ENCODE results near the gene MLX.
A peak's percentile ranks its signal among the peaks of the same experiment; 100 is the strongest.

Gene MLX

GRCh38 chr17:42566883-42567573, at the start of gene MLX:
TSS of gene MLX (plus strand) at chr17:42567100. CDS start at chr17:42567125, 25 bp downstream.
- DNase-seq: peak; percentile 91

GRCh38 chr17:42517516-42517915, 49.4 kb upstream of the MLX start:
- peak; percentile 95 for DNase-seq

- peak; percentile 99 for DNase-seq
These were observed 48.7 kb upstream of the MLX start for GRCh38 chr17:42518046-42518754.

- DNase-seq: peak; percentile 44
These were observed 48.0 kb upstream of the MLX start for GRCh38 chr17:42518755-42519545.

GRCh38 chr17:42519546-42520491, 47.1 kb upstream of the MLX start:
- peak; percentile 100 for DNase-seq

GRCh38 chr17:42520540-42520951, 46.4 kb upstream of the MLX start:
- DNase-seq: no peak

- peak; percentile 15 for DNase-seq
These were observed 45.9 kb upstream of the MLX start for GRCh38 chr17:42521036-42521435.

GRCh38 chr17:42521666-42522262, 45.1 kb upstream of the MLX start:
- peak; percentile 17 for DNase-seq

GRCh38 chr17:42522263-42522790, 44.6 kb upstream of the MLX start:
- no peak for DNase-seq

GRCh38 chr17:42522798-42523278, 44.1 kb upstream of the MLX start:
- no peak for DNase-seq

- DNase-seq: peak; percentile 96
These were observed 41.7 kb upstream of the MLX start for GRCh38 chr17:42525221-42525620.

- peak; percentile 86 for DNase-seq
These were observed 40.9 kb upstream of the MLX start for GRCh38 chr17:42526031-42526444.

GRCh38 chr17:42527932-42528331, 39.0 kb upstream of the MLX start:
- DNase-seq: no peak

GRCh38 chr17:42529061-42529460, 37.8 kb upstream of the MLX start:
- no peak for DNase-seq

GRCh38 chr17:42530952-42531454, 35.9 kb upstream of the MLX start:
- no peak for DNase-seq

GRCh38 chr17:42531455-42532354, 35.2 kb upstream of the MLX start:
- no peak for DNase-seq

- DNase-seq: no peak
These were observed 31.5 kb upstream of the MLX start for GRCh38 chr17:42535155-42536047.

- peak; percentile 86 for DNase-seq
These were observed 30.9 kb upstream of the MLX start, which contains the start of gene NAGLU for GRCh38 chr17:42536048-42536371. TSS of gene NAGLU (plus strand) at chr17:42536241. CDS start at chr17:42536273, 32 bp downstream.

Data from fibroblast of upper back skin (primary cell).